GM04504 (cell line): ENCODE data around the gene FUT7.
"Not testable (repeated sequence)": the region's sequence is repeated elsewhere in the genome, so short reads cannot be mapped to it uniquely, and the experiment has no call there.

Experiments
- DNase-seq: peaks from one replicate; pipeline ENCODE4 v3.0.0-alpha.2; 2012; ENCODE audit warnings: low read depth

FUT7 gene

DNA sequence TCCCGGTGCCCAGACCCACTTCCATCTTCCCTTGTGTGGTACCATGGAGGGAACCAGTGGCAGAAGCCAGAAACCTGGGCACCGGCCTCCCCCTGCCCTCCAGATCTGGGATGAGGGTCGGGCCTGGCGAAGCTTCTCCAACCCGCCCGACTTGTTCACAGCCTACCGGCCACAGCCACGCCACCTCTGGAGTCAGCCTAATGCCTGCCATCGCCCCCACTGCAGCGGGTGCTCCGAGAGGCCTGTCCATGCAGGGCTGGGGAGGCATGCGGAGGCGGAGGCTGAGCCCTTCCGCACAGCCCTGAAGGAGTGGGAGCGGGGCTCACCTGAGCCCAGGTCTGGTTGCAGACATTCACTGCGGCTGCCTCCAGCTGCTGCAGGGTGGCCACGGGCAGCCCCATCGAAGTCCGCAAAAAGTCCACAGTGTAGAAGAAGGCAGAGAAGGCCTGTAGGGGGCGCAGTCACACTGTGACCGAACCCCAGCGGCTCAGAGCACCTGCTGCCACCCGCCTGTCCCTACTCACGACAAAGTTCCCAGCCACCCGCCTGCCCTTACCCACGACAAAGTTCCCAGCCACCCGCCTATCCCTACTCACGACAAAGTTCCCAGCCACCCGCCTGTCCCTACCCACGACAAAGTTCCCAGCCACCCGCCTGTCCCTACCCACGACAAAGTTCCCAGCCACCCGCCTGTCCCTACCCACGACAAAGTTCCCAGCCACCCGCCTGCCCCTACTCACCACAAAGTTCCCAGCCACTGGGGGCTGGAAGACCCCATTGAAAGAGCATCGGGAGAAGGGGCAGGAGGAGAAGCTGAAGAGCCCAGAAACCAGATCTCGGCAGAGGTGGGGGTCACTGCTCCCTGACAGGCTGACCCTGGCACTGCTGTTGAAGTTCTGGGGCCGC is 17.9 kb upstream of the FUT7 start:
- no peak for DNase-seq

GRCh38 chr9:137048655-137049543 is 17.0 kb upstream of the FUT7 start:
- no peak for DNase-seq

GRCh38 chr9:137046088-137046787 is 14.3 kb upstream of the FUT7 start, which contains the start of gene NPDC1:
Gene NPDC1 (minus strand): TSS chr9:137046177. CDS start chr9:137045989, 188 bp downstream.
- DNase-seq: peak; percentile 37

DNA sequence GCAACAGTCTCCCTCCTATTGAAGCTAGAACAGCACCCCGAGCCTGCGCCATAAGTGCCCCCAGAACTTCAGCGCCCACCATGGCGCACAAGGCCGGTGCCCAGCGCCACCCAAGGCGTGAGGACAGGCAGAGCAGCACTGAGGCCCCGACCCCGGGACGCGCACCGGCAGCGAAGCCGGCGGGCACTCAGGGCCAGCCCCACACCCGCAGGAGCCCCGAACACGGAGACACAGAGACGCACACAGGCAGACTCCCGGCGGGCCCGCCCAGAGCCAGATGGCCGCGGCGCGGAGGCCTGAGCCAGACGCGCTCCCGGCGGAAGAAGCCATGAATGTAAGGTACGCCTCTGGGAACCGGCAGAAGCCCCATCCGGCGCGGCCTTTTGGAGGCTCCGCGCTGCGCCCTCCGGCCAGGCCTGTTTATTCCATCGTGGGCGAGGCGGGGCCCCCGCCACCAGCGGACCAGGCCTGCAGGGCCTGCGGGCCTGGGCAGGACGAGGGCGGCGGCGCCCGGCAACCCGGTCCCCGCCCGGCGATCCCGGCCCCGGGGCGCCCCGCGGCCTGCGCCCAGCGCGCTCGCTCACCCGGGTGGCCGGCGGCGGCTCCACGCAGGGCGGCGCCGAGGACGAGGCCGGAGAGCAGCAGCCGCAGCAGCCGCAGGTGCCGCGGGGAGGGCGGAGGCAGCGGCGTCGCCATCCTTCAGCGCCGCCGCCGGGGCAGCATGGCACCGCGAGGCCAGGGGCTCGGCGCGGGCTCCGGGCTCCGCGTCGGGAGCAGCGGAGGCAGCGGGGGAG is 13.6 kb upstream of the FUT7 start:
- DNase-seq: no peak

DNA sequence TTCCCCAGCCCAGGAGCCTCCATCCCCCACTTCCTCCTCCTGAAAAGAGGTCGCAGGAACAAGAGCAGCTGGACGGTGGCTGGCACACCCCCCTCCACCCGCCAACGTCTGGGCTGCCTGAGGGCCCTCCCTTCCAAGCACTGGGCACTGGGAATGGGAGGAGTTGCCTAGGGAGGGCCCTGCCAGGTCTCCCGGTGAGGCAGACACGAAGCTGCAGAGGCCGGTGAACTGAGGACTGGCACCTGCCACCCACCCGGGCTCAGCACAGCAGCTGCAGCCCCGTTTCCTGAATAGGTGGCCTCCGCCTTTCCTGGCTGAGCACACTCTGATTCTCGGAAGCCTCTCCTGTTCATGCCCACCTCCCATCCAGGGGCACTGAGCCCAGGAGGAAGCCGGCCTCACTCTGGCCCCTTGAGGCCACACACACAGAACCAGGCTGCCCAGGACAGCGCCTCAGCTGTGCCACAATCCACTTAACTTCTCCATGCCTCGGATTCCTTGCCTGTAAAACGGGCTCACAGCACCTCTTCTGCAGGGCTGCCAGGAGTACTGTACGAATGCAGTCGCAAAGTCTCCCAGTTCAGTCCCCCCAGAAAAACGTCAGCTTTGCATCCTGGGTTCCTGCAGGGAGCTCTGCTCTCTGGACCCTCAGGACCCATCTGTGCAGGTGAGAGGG is 12.8 kb upstream of the FUT7 start:
- no peak for DNase-seq

GRCh38 chr9:137044037-137044436 is 12.1 kb upstream of the FUT7 start:
- DNase-seq: no peak

DNA sequence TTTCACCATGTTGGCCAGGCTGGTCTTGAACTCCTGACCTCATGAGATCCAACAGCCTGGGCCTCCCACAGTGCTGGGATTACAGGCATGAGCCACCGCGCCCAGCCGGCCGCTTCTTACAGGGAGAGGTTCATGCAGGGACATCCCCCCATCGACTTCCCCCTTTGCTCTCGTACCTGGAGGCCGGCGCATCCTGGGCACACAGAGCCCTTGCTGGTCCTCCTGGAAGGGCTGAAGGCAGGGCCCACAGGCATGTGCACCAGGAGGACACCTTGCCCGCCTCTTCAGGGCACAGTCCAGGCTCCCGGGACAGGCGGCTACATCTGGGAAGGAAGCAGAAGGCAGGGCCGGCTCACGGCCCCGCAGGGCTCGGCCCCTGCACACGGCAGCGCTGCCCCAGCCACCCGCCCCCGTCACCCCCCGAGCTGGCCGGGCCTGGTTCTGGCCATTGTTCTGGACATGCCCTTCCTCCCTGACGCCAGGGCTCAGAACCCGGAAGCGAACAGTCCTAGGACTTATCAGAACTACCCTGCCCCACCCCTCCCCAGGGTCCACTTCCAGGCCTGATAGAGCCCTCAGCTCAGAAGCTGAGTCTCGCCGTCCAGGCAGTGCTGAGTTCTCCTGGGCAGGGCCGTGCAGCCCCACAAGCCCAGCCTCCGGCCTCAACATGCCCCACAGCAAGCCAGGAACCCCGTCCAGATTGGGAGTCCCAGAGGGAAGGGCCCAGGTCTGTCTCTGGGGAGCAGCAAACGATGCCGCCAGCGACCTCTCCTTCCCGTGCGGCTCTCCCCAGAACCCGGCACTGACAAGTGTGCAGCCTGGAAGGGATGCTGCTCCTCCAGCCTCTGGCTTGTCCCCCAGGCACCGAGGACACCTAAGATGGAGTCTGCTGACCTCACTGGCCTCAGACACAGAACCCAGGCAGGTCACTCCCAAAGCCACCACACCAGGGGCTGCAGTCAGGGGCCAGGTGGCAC is 11.2 kb upstream of the FUT7 start:
- DNase-seq: no peak

GRCh38 chr9:137041124-137041523 is 9.2 kb upstream of the FUT7 start:
- DNase-seq: no peak

DNA sequence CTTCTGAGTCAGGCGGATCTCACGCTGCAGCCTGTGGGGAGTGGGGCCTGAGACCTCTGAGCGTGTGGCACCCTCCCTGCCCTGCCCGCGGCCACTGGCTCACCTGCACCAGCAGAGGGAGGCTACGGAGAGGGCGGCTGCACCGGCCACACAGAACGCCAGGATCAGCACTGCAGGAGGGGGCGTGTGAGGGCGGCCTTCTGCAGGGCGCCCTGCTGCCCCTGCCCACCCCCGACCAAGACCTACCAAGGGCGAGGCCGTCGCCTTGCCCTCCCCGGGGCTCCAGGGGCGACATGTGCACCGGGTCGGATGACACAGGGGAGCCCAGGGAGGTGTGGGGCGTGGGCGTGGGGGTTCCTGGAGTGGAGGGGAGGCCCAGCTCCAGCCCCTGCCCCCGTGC is 8.7 kb upstream of the FUT7 start:
- no peak for DNase-seq

GRCh38 chr9:137039611-137040366 is 7.9 kb upstream of the FUT7 start:
- no peak for DNase-seq

DNA sequence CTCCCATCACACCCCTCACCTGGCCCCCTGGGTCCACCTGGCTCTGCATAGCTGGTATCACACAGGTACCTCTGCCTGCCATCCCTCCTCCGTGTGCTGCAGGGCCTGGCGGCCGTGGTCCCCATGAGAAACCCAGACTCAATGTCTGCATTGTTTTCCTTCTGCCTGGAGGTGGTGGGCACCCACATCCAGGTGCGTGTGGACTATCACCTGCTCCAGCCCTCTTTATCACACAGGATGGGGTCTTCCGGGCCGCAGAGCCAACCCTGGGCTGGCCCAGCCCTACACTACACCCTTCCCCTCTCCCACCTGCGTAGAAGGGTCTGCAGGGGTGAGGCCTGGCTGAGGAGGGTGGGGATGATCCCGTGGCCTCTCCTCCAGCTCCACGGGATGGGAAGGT is 7.0 kb upstream of the FUT7 start:
- no peak for DNase-seq

- DNase-seq: no peak
These were observed 5.6 kb upstream of the FUT7 start for GRCh38 chr9:137037483-137037882.

DNA sequence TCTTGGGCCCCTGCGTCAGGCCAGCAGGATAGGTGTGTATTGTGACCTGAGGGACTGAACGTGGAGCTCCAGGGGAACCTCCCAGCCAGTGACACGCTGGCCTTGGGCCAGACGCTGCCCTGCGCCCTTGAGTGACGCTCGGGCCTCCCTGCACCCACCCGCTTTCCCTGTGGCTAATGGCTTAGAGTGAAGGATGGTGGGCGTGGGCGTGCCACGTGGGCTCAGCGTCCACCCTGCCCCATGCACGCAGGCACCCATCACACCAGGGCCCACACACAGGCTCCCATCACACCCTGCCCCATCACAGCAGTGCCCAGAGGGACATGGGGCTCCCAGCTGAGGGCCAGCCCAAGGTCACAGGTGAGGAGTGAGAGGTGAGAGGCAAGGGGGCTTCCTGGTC is 5.1 kb upstream of the FUT7 start:
- DNase-seq: no peak

DNA sequence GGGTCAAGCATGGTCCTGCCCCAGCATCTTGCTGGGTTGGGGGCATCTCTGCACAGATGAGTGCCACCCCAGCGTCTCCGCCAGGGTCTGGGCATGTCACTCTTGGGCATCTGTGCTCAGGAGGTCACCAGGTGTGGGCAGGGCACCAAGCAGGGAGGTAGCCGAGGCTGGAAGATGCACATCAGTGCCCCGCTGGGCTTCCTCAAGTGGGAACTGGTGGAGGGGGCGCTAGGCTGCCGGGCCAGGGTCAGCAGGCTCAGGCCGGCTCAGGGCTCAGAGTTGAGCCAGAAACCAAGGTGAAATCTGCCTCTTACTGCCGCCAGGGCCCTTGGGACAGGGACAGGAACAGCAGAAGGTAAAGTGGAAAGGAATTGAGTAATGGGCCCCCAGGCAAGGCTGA is 4.0 kb upstream of the FUT7 start:
- DNase-seq: no peak

DNA sequence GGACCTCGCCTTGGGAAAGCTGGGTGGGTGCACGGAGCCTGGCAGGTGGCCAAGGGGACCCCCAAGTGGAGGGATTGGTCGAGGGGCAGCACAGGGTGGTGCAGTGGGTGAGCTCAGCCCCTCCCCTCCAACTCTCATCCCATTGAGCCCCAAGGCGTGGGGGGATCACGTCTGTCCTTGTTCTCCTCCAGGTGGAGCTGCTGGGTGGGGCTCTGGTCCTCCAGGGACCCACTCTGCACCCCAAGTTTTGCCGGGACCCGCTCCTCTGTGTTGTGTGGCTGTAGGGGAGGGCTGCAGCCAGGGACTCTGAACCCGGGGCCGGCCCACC is 3.6 kb upstream of the FUT7 start:
- no peak for DNase-seq

DNA sequence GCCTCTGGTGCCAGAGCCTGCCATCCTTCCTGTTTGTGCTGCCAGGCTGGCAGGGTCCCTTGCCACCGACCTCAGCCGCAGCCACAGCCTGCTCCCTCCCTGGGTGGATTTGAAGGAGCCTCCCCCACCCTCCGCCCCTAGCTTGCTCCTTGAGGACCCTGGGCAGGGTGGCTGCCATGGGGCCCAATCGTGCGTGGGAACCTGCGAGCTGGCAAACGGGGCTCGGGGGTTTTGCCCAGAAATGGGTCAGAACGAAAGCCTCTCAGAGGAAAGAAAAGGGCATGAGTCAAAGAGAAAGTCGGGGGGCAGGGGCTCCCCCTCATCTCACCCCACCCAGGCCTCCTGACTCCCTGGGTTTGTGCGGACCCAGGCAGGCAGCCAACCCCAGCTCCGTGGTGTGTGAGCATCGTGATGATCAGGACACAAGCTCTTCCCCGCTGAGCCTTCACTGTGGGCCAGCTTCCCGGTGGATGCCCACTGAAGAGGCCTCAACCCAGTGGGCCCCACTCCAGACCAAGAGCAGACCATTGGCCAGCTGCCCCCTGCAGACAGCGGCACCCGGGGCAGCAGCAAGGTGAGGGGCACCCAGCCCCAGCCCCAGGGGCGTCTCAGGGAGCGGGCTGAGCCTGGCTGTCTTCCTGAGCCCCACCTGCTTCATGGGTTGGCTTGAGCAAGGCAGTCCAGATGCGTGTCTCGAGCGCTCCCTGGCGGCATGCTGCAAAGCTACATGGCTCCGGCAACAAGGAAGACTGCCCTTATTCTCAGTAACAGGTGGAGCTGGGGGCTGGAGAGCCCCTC is 3.0 kb upstream of the FUT7 start:
- no peak for DNase-seq

- no peak for DNase-seq
These were observed 2.3 kb upstream of the FUT7 start for GRCh38 chr9:137034039-137034708.

DNA sequence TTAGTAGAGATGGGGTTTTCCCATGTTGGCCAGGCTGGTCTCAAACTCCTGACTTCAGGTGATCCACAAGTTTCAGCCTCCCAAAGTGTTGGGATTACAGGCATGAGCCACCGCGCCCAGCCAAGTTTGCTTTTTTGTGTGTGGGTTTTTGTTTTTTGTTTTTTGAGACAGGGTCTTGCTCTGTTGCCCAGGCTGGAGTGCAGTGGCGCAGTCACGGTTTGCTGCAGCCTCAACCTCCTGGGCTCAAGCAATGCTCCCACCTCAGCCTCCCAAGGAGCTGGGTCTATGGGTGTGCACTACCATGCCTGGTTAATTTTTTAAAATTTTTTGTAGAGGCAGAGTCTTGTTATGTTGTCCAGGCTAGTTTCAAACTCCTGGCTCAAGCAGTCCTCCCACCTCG is 1.6 kb upstream of the FUT7 start:
- not testable (repeated sequence) for DNase-seq
